ENCODE measurements around the gene ANXA8. TPM values are rescaled to one million over a fixed set of nuclear protein-coding genes. Genes with fewer than 3 reads are reported as not detected.
A peak's percentile ranks its signal among the peaks of the same experiment; 100 is the strongest.

The ANXA8 gene
- total RNA-seq, 2 donors from 2014 or later: 10.3 to 39.8 TPM

- no peak overlapping the region for H3K27ac ChIP-seq
- TF ChIP-seq CTCF (IDR thresholded peaks at IDR 0.05): no peak
- no peaks in the 10 kb centered on the region for H3K4me1 ChIP-seq
- H3K27me3 ChIP-seq: no peaks in the 10 kb centered on the region
- DNase-seq (ENCODE audit: low spot score): peak; percentile 42
- H3K4me3 ChIP-seq: no peak overlapping the region
- H3K9me3 ChIP-seq: no peaks in the 10 kb centered on the region
- no peaks in the 10 kb centered on the region for H3K36me3 ChIP-seq
These were observed 62.6 kb downstream of the ANXA8 start for GRCh38 chr10:47421057-47421952.

- no peak for TF ChIP-seq CTCF (IDR thresholded peaks at IDR 0.05)
- DNase-seq (ENCODE audit: low spot score): no peak
- no peak overlapping the region for H3K4me3 ChIP-seq
- H3K4me1 ChIP-seq: no peaks in the 10 kb centered on the region
- no peaks in the 10 kb centered on the region for H3K27me3 ChIP-seq
- no peak overlapping the region for H3K27ac ChIP-seq
- H3K36me3 ChIP-seq: no peaks in the 10 kb centered on the region
- no peaks in the 10 kb centered on the region for H3K9me3 ChIP-seq
These were observed 63.4 kb downstream of the ANXA8 start for GRCh38 chr10:47420305-47421056.

- H3K27me3 ChIP-seq: no peaks in the 10 kb centered on the region
- TF ChIP-seq CTCF (IDR thresholded peaks at IDR 0.05): no peak
- H3K4me3 ChIP-seq: no peak overlapping the region
- no peaks in the 10 kb centered on the region for H3K9me3 ChIP-seq
- DNase-seq (ENCODE audit: low spot score): peak; percentile 50
- no peaks in the 10 kb centered on the region for H3K36me3 ChIP-seq
- H3K27ac ChIP-seq: no peak overlapping the region
- no peaks in the 10 kb centered on the region for H3K4me1 ChIP-seq
These were observed 64.5 kb downstream of the ANXA8 start for GRCh38 chr10:47419421-47419820.

- DNase-seq (ENCODE audit: low spot score): peak; percentile 38
- H3K9me3 ChIP-seq: no peaks in the 10 kb centered on the region
- no peak overlapping the region for H3K27ac ChIP-seq
- H3K27me3 ChIP-seq: no peaks in the 10 kb centered on the region
- TF ChIP-seq CTCF (IDR thresholded peaks at IDR 0.05): no peak
- H3K36me3 ChIP-seq: no peaks in the 10 kb centered on the region
- no peaks in the 10 kb centered on the region for H3K4me1 ChIP-seq
- no peak overlapping the region for H3K4me3 ChIP-seq
These were observed 64.9 kb downstream of the ANXA8 start for GRCh38 chr10:47418966-47419365.

- no peaks in the 10 kb centered on the region for H3K36me3 ChIP-seq
- no peak for DNase-seq (ENCODE audit: low spot score)
- H3K4me3 ChIP-seq: no peak overlapping the region
- H3K27ac ChIP-seq: no peak overlapping the region
- H3K27me3 ChIP-seq: no peaks in the 10 kb centered on the region
- H3K9me3 ChIP-seq: no peaks in the 10 kb centered on the region
- H3K4me1 ChIP-seq: no peaks in the 10 kb centered on the region
- TF ChIP-seq CTCF (IDR thresholded peaks at IDR 0.05): no peak
These were observed 65.6 kb downstream of the ANXA8 start for GRCh38 chr10:47418321-47418720.

Other genes starting within 250 kb of the ANXA8 start
- 1 to 10 TPM in 1 of 2 donors, under 1 TPM in 1; 0.63 to 1.9 TPM for gene GDF10, start 183.9 kb downstream of the ANXA8 start, total RNA-seq
- under 1 TPM in 1 of 2 donors, not detected in 1; 0.16 TPM for gene GDF2, start 161.7 kb downstream of the ANXA8 start, total RNA-seq
- gene RBP3, start 135.8 kb downstream of the ANXA8 start, total RNA-seq: not detected
- not detected for gene ZNF488, start 99.8 kb downstream of the ANXA8 start, total RNA-seq
- not detected for gene FAM25G, start 7.6 kb upstream of the ANXA8 start, total RNA-seq
- gene AGAP9, start 39.5 kb upstream of the ANXA8 start, total RNA-seq: 1 to 10 TPM; 1.0 to 4.5 TPM